ENCODE results near the gene TBC1D13.
"Not testable (repeated sequence)": the region's sequence is repeated elsewhere in the genome, so short reads cannot be mapped to it uniquely, and the experiment has no call there.

Gene TBC1D13

DNA sequence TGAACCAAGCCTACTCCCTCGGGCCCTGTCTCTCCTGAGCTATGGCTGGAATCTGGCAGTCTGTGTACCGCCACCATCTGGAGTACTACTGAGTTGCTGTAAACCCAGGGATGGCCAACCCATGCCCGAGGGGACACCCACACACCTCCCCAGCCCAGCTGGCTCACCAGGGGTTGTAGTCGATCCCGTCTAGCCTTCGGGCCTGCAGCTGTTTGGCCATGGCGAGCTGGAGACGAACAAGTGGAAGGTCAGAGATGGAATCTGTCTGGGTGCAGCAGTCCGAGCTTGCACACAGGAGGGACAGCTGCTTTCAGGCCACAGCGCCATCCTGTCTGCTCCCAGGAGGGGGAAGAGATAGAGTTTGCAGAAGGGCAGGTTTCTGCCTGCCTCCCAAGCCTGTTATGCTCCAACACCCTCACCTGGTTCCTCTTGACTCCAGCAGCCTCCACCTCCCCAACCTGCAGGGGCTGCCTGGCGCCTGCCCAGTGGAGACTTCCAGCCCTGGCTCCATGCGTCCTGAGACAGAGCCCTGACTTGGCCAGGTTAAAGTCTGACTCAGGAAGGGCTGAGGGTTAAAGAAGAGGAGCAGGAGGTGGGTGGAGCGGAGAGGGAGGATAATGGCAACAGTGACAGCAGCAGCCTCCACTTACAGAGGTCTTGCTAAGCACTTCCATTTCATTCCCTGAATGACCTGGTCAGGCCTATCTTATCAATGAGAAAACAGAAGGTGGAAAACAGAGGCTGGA, 58.3 kb downstream of the TBC1D13 start:
- H3K4me3 ChIP-seq (ENCODE audit: low read depth, low read length, poor library complexity, severe bottlenecking), result no peak overlapping the region
- H3K4me2 ChIP-seq (ENCODE audit: low read length), result no peak overlapping the region
- no peak overlapping the region for H3K27ac ChIP-seq (ENCODE audit: low read depth, low read length, poor library complexity, severe bottlenecking)
- no peak overlapping the region for H3K9ac ChIP-seq (ENCODE audit: low read length)
- H3F3A ChIP-seq (ENCODE audit: insufficient read depth, low read length), result no peaks in the 10 kb centered on the region
- peaks cover 4% of the 10 kb centered on the region; the same call in 1 of the 2 replicates for H3K36me3 ChIP-seq (ENCODE audit: insufficient read depth, low read length)
- no peaks in the 10 kb centered on the region for H3K9me2 ChIP-seq (ENCODE audit: low read depth, low read length)
- H3K27me3 ChIP-seq (ENCODE audit: insufficient read depth, low read length), result no peaks in the 10 kb centered on the region
- H2AFZ ChIP-seq (ENCODE audit: low read length), result no peak overlapping the region
- no peaks in the 10 kb centered on the region for H3K4me1 ChIP-seq (ENCODE audit: insufficient read depth, low read length, severe bottlenecking)
- H4K20me1 ChIP-seq (ENCODE audit: insufficient read depth, low read length), result no peaks in the 10 kb centered on the region
- no peaks in the 10 kb centered on the region for H3K9me3 ChIP-seq (ENCODE audit: low read length)
- TF ChIP-seq, protein P1, sequence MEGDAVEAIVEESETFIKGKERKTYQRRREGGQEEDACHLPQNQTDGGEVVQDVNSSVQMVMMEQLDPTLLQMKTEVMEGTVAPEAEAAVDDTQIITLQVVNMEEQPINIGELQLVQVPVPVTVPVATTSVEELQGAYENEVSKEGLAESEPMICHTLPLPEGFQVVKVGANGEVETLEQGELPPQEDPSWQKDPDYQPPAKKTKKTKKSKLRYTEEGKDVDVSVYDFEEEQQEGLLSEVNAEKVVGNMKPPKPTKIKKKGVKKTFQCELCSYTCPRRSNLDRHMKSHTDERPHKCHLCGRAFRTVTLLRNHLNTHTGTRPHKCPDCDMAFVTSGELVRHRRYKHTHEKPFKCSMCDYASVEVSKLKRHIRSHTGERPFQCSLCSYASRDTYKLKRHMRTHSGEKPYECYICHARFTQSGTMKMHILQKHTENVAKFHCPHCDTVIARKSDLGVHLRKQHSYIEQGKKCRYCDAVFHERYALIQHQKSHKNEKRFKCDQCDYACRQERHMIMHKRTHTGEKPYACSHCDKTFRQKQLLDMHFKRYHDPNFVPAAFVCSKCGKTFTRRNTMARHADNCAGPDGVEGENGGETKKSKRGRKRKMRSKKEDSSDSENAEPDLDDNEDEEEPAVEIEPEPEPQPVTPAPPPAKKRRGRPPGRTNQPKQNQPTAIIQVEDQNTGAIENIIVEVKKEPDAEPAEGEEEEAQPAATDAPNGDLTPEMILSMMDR (IDR thresholded peaks at IDR 0.05; ENCODE audit: low read length), result no peak
- no peak for TF ChIP-seq EZH2 (IDR thresholded peaks at IDR 0.05; ENCODE audit: borderline replicate concordance, low read length)
- no peaks in the 10 kb centered on the region for H3K79me2 ChIP-seq (ENCODE audit: insufficient read depth, low read length)

DNA sequence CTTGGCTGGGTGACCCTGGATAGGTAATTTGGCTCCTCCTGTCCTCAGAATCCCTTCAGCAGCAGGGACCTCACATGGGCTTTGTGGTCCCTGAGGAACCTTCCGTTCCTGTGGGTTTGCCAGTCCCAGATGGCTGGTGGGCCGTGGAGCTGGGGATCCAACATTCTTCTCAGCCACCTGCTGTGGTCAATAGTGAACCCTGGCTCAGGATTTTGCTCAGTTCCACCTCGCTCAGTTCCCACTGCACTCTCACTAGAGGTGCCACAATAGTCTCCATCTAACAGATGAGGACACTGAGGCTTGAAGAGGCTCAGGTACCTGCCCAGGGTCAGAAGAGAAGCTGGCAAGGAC, 59.6 kb downstream of the TBC1D13 start:
- no peak overlapping the region for H3K4me3 ChIP-seq (ENCODE audit: low read depth, low read length, poor library complexity, severe bottlenecking)
- no peaks in the 10 kb centered on the region for H3F3A ChIP-seq (ENCODE audit: insufficient read depth, low read length)
- H4K20me1 ChIP-seq (ENCODE audit: insufficient read depth, low read length), result no peaks in the 10 kb centered on the region
- no peaks in the 10 kb centered on the region; the same call in none of the 2 replicates for H3K36me3 ChIP-seq (ENCODE audit: insufficient read depth, low read length)
- H3K9me2 ChIP-seq (ENCODE audit: low read depth, low read length), result no peaks in the 10 kb centered on the region
- no peak overlapping the region for H3K4me2 ChIP-seq (ENCODE audit: low read length)
- no peak overlapping the region for H3K27ac ChIP-seq (ENCODE audit: low read depth, low read length, poor library complexity, severe bottlenecking)
- no peaks in the 10 kb centered on the region for H3K4me1 ChIP-seq (ENCODE audit: insufficient read depth, low read length, severe bottlenecking)
- H3K9me3 ChIP-seq (ENCODE audit: low read length), result no peaks in the 10 kb centered on the region
- no peak overlapping the region for H3K9ac ChIP-seq (ENCODE audit: low read length)
- no peak overlapping the region for H2AFZ ChIP-seq (ENCODE audit: low read length)
- TF ChIP-seq EZH2 (IDR thresholded peaks at IDR 0.05; ENCODE audit: borderline replicate concordance, low read length), result no peak
- TF ChIP-seq, protein P1 (IDR thresholded peaks at IDR 0.05; ENCODE audit: low read length), result no peak
- no peaks in the 10 kb centered on the region for H3K79me2 ChIP-seq (ENCODE audit: insufficient read depth, low read length)
- no peaks in the 10 kb centered on the region for H3K27me3 ChIP-seq (ENCODE audit: insufficient read depth, low read length)

DNA sequence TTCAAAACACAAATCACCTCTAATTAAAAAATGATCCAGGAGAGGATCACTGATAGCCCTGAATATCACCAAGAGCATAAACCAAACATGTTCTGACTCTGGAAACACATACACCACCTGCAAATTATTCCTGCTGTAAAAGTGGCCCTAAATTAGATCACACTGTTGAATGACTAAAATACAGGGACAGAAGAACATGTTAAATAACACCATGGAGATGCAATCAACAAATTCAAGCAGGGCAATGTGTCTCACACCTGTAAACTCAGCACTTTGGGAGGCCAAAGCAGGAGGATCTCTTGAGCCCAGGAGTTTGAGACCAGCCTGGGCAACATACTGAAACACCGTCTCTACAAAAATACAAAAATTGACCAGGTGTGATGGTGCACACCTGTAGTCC, 60.8 kb downstream of the TBC1D13 start:
- Histone ChIP-seq H3K9ac (ENCODE audit: low read length) (no peak overlapping the region), H3K4me2 (ENCODE audit: low read length) (no peak overlapping the region), H3K27me3 (ENCODE audit: insufficient read depth, low read length) (no peaks in the 10 kb centered on the region), H3F3A (ENCODE audit: insufficient read depth, low read length) (no peaks in the 10 kb centered on the region), H2AFZ (ENCODE audit: low read length) (no peak overlapping the region), H3K27ac (ENCODE audit: low read depth, low read length, poor library complexity, severe bottlenecking) (no peak overlapping the region), H3K9me2 (ENCODE audit: low read depth, low read length) (no peaks in the 10 kb centered on the region), H3K36me3 (ENCODE audit: insufficient read depth, low read length) (no peaks in the 10 kb centered on the region; the same call in none of the 2 replicates), H4K20me1 (ENCODE audit: insufficient read depth, low read length) (no peaks in the 10 kb centered on the region), H3K4me3 (ENCODE audit: low read depth, low read length, poor library complexity, severe bottlenecking) (no peak overlapping the region), H3K4me1 (ENCODE audit: insufficient read depth, low read length, severe bottlenecking) (no peaks in the 10 kb centered on the region), H3K79me2 (ENCODE audit: insufficient read depth, low read length) (no peaks in the 10 kb centered on the region), H3K9me3 (ENCODE audit: low read length) (no peaks in the 10 kb centered on the region)
- no peak for TF ChIP-seq EZH2 (IDR thresholded peaks at IDR 0.05; ENCODE audit: borderline replicate concordance, low read length)
- TF ChIP-seq, protein P1 (IDR thresholded peaks at IDR 0.05; ENCODE audit: low read length), result no peak

GRCh38 chr9:128851024-128851423, 64.0 kb downstream of the TBC1D13 start:
- H3K9me2 ChIP-seq (ENCODE audit: low read depth, low read length); H3K27me3 ChIP-seq (ENCODE audit: insufficient read depth, low read length); H3F3A ChIP-seq (ENCODE audit: insufficient read depth, low read length); H3K4me2 ChIP-seq (ENCODE audit: low read length); H2AFZ ChIP-seq (ENCODE audit: low read length); H3K36me3 ChIP-seq (ENCODE audit: insufficient read depth, low read length); H4K20me1 ChIP-seq (ENCODE audit: insufficient read depth, low read length); H3K9me3 ChIP-seq (ENCODE audit: low read length); H3K79me2 ChIP-seq (ENCODE audit: insufficient read depth, low read length); H3K27ac ChIP-seq (ENCODE audit: low read depth, low read length, poor library complexity, severe bottlenecking); H3K9ac ChIP-seq (ENCODE audit: low read length); H3K4me3 ChIP-seq (ENCODE audit: low read depth, low read length, poor library complexity, severe bottlenecking); H3K4me1 ChIP-seq (ENCODE audit: insufficient read depth, low read length, severe bottlenecking): not testable (repeated sequence)

Measured in OCI-LY1 (cell line).